ENCODE data around the gene EPB41L4B. TPM values are rescaled to one million over a fixed set of nuclear protein-coding genes. Genes with fewer than 3 reads are reported as not detected.

The EPB41L4B gene
- total and polyA plus RNA-seq, 2 experiments from 2014 or later = 11.0 to 32.2 TPM

DNA sequence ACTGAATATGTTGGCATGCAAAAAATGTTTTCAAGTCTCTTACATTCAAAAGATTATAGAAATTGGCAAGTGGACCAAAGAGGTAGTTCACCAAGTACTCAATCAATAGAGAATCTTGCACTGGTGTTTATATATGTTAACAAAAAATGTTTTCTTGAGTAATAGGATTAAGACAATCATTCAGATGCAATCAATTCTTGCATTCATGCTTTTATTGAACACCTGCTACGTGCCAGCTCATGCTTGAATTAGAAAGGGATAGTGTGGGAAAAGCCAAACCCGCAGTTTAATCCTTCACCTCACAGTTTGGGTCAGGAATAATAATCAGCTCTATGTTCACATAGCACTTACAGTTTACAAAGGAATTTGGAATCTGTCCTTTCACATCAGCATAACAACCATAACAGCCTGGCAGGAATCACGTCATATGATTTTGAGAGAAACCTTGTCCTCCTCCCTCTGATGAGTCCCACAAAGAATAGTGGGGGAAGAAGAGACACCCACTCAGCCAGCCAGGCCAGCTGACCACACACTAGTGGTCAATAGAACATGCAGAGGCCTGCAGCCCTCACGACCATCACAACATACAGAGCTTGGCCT is 117.0 kb downstream of the EPB41L4B start:
- H3K9me2 ChIP-seq (ENCODE audit: insufficient read depth) = no peaks in the 10 kb centered on the region
- H3K9me3 Mint-ChIP-seq = no peaks in the 10 kb centered on the region
- ATAC-seq (no peak), DNase-seq (ENCODE audit: low spot score) (no peak)
- H3K4me2 ChIP-seq = no peak overlapping the region
- H3K79me2 ChIP-seq (replicated peaks; ENCODE audit: insufficient read depth) = no peaks in the 10 kb centered on the region
- no peaks in the 10 kb centered on the region for H3K4me1 ChIP-seq (ENCODE audit: insufficient read depth)
- H3K36me3 Mint-ChIP-seq (ENCODE audit: low read depth) = no peaks in the 10 kb centered on the region
- no peaks in the 10 kb centered on the region for H3F3A ChIP-seq (replicated peaks; ENCODE audit: low read depth)
- H3K36me3 ChIP-seq (ENCODE audit: insufficient read depth) = no peaks in the 10 kb centered on the region
- no peaks in the 10 kb centered on the region for H3K27me3 ChIP-seq (ENCODE audit: insufficient read depth)
- no peaks in the 10 kb centered on the region for H3K4me1 Mint-ChIP-seq
- H2AFZ ChIP-seq = no peak overlapping the region
- no peak overlapping the region for H3K27ac Mint-ChIP-seq
- H3K27me3 Mint-ChIP-seq (ENCODE audit: insufficient read depth, low read depth, poor library complexity) = peaks cover 7% of the 10 kb centered on the region
- H3K4me3 ChIP-seq = no peak overlapping the region
- no peak overlapping the region for H3K27ac ChIP-seq (ENCODE audit: low read depth)
- no peak overlapping the region for H3K4me3 Mint-ChIP-seq
- no peaks in the 10 kb centered on the region for H4K20me1 ChIP-seq (replicated peaks; ENCODE audit: insufficient read depth)
- TF ChIP-seq EZH2phosphoT487 (IDR thresholded peaks at IDR 0.05; ENCODE audit: unreplicated experiment) = no peak
- TF ChIP-seq NANOG (IDR thresholded peaks at IDR 0.05; ENCODE audit: borderline replicate concordance) = no peak
- TF ChIP-seq ZNF114 (CRISPR knock-in tag; IDR thresholded peaks at IDR 0.05) = no peak
- TF ChIP-seq CREB1 (CRISPR knock-in tag; IDR thresholded peaks at IDR 0.05; ENCODE audit: low read depth) = no peak
- TF ChIP-seq, protein P1, sequence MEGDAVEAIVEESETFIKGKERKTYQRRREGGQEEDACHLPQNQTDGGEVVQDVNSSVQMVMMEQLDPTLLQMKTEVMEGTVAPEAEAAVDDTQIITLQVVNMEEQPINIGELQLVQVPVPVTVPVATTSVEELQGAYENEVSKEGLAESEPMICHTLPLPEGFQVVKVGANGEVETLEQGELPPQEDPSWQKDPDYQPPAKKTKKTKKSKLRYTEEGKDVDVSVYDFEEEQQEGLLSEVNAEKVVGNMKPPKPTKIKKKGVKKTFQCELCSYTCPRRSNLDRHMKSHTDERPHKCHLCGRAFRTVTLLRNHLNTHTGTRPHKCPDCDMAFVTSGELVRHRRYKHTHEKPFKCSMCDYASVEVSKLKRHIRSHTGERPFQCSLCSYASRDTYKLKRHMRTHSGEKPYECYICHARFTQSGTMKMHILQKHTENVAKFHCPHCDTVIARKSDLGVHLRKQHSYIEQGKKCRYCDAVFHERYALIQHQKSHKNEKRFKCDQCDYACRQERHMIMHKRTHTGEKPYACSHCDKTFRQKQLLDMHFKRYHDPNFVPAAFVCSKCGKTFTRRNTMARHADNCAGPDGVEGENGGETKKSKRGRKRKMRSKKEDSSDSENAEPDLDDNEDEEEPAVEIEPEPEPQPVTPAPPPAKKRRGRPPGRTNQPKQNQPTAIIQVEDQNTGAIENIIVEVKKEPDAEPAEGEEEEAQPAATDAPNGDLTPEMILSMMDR (conservative IDR thresholded peaks at IDR 0.05; ENCODE audit: low read depth in 2 of 2) = no peak
- TF ChIP-seq ETS1 (IDR thresholded peaks at IDR 0.05) = no peak
- no peak for TF ChIP-seq STAT1 (IDR thresholded peaks at IDR 0.05; ENCODE audit: unreplicated experiment)
- no peak for TF ChIP-seq ZNF331 (CRISPR knock-in tag; IDR thresholded peaks at IDR 0.05; ENCODE audit: low read depth)
- TF ChIP-seq EZH2 (IDR thresholded peaks at IDR 0.05; ENCODE audit: low read depth, unreplicated experiment) = no peak
- no peak for TF ChIP-seq POLR2AphosphoS5 (IDR thresholded peaks at IDR 0.05; ENCODE audit: low read depth)
- TF ChIP-seq JUNB (IDR thresholded peaks at IDR 0.05; ENCODE audit: unreplicated experiment) = no peak
- TF ChIP-seq REST (IDR thresholded peaks at IDR 0.05; ENCODE audit: unreplicated experiment) = no peak
